HG03108 (cell line): ENCODE measurements around the gene FGF12.

ENCODE experiments used
- ATAC-seq: cut with Tn5 transposase; IDR thresholded peaks from one replicate; pipeline ENCODE4 v1.9.1; 2021; ENCODE audit warnings: moderate library complexity; ENCODE audit not compliant: unreplicated experiment

Gene FGF12

DNA sequence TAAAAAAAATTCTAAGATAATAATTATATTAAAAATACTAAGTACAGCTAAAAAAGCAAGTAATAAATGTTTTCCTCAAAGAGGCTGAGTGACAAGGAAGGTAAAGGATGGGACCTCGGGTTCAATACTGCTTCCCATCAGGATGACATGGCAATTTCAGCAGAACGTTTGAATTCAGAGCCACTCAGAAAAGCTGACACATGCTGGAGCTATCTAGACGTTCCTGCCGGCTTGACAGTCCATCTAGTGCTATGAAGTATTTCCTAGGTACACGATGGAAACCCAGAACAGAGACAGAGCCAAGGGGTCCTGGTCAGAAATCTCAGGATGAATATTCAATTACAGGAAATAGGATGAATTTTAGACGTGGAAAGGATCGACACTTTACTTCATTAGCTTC is 361.8 kb downstream of the FGF12 start:
- no peak for ATAC-seq

DNA sequence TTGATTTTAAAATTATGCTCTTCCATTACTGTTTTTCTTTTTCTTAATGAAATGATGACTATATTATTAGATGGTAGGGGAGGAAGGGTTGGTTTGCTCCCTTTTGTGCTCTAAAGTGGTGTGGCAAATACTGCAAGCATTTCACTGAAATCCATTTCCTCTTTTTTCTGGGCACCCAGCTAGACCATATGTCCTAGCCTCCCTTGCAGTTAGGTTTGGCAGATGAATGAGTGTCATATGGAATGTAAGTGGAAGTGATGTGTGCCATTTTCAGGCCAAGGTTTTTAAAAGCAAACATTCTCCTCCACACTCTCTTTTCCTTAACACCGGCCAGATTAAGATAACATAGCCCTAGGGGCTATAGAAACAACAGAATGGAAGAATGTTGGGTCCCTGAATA is 363.0 kb downstream of the FGF12 start:
- no peak for ATAC-seq

DNA sequence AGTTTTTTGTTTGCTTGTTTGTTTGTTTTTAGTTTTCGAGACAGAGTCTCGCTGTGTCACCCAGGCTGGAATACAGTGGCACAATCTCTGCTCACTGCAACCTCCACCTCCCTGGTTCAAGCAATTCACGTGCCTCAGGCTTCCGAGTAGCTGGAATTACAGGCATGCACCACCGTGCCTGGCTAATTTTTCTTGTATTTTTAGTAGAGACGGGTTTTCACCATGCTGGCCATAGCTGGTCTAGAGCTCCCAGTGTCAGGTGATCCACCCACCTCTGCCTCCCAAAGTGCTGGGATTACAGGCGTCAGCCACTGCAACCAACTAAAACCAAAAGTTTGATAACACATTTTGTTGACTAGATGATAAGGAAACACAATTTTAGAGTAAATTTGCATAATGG is 372.7 kb downstream of the FGF12 start:
- no peak for ATAC-seq

DNA sequence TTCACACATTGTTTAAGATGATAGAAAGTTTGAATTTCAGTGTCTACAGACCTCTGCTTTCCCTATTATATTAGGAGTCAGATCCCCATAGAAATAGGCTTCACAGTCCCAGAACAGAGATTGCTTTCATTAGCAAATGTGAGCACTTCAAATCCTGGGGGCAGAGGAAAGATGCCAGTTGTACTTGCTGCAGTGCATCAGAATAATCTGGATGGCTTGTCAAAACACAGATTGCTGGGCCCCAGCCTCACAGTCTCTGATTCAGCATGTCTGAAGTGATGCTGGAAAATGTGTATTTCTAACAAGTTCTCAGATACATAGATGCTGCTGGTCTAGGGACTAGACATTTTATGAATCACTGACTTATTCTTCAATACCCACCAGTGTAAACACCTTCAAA is 375.2 kb downstream of the FGF12 start:
- ATAC-seq, result no peak

DNA sequence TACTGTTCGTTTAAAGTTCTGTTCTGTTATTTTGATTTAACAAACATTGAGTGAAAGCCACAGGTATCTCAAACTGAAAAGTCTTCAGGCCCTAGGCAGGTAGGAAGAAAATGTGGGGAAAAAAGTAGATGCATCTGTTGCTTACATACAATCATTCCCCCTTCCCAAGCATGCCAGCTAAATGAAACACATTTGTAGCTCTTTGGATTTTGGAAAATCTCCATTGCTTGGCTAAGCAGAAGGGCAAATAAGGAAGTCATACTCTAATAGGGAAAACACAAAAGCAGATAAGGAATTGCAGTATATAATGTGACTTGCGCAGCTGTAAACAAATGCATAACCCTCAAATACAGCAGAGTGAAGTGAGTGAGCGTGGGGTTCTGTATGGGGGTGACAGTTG is 375.9 kb downstream of the FGF12 start:
- ATAC-seq, result no peak

DNA sequence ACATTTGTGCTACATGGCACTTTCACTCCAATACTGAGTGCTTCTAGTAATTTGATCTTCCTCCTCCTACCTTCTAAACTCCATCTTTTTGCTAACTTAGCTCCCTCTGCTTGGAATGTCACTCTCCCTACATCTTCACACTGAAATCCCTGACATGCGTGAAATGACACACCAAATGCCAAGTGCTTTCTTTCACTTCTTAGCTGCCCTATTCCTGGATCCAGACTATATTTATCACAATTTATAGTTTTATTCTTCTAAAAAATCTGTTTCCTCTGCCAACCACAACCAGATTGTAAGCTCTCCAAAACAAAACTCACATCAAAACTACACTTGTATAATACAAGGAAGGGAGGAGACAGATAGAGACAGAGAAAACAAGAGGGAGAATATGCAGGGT is 387.3 kb downstream of the FGF12 start:
- ATAC-seq, result no peak

DNA sequence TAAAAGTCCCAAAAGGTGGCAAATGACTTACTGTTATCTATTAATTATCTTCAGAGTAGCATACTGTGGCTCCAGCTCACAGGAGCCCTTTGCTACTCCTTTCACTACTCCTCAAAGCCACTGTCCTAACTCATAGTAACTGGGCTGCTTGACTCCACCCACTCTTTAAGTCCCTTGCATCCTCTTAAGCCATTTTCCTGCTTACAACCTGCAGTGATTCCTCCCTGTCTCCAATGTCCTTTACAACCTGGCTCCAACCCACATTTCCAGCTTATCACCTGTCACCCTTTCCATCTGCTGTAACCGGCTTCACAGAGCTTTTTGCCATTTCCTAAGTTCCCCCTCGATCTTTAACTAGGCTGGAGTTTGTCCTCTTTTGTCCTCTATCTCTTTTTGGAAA is 388.1 kb downstream of the FGF12 start:
- ATAC-seq, result no peak

DNA sequence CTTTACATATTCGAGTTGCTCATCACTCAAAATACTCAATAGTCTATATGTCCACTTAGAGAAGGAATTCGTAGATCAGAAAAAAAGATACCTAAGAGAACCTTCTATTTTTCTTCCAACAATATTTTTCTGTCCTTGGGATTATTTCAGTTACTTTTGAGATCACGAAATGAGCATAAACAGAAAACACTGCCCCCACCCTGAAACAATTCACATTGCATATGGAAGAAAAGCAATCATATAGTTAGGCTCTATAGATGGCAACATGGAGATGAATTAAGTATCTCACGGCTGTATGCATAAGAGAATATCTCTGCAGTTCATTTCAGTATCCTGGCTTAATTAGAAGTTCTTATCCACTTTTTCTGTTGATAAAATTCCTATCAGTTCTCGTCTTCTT is 391.1 kb downstream of the FGF12 start:
- ATAC-seq, result no peak

DNA sequence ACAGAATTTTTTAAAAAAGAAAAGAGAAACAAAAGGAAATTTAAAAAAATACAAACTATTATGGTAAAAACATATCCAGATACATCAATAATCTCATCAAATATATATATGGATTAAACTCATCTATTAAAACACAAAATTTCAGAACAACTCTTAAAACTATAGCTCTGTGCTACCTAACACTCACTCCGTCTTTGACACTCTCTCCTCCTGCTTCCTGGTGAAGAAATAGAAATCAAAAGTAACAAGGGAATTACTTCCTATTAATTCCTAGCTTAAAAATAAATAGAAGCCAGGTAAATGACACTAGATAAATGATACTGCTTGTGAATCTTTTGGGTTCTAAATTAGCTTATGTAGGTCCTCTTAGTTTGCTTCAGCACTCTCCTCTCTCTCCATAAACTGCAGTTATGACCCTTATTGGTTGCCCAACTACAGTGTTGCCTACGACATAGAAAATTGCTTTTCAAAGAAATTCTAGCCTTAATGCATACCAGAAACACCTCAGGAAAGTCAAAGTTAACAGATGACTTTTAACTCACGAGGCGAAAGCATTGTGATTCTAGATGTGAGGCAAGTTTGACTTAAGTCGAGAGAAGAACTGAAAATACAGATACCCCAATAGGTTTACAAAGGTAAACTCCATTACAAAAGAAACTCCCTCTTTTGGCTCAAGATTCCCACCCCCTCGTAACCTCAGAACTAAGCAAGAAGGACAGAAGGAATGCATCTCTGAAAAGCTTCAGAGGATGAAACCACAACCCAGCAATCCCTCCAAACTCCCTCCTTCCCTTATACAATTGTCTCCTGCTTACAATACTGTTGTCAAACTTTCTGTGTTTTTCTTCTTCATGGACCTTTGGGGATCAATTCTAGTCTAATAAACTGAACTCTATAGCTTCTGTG is 394.7 kb downstream of the FGF12 start:
- ATAC-seq, result no peak

DNA sequence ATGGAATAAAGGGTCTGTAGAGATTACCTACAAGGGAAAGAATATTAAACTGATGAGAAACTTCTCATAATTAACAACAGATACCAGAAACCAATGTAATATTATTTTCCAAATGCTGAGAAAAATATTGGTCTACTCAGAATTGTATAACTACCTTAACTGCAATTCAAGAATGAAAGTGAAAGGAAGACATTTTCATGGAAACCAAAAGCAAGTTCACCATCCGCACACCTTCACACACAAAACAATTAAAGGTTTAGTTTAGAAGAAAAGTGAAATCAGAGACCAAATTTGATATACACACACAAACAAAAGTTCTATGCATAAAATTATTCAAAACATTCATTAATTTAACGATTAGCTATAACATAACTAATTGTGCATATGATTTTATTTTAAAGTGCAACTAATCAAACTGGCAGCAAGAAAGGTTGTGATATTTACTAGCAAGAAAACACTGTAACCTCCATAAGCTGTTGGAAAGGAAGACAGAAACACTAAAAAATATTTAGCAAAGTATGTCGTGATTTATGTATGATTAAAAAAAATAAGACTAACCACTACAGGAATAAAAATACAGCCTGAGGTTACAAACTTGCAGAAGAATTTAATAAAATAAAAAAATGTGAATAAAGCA is 395.5 kb downstream of the FGF12 start:
- ATAC-seq, result peak; percentile 52

DNA sequence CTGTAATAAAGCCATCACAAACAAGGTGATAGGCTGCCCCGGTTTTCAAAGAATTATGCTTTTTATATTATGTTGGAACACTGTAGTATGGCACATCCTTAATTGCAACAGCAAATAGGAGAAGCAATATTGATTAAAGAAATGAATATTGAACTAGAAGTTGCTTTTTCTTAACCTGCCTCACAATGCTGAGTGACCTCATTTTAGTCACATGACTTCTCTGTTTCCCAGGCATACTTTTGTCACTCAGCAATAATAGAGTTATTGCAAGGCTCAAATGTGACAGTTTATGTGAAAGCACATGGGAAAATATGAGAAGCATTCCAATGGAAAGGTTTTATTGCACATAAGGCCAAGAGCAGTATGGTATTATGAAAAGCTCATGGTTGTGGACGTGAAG is 400.7 kb downstream of the FGF12 start:
- no peak for ATAC-seq

DNA sequence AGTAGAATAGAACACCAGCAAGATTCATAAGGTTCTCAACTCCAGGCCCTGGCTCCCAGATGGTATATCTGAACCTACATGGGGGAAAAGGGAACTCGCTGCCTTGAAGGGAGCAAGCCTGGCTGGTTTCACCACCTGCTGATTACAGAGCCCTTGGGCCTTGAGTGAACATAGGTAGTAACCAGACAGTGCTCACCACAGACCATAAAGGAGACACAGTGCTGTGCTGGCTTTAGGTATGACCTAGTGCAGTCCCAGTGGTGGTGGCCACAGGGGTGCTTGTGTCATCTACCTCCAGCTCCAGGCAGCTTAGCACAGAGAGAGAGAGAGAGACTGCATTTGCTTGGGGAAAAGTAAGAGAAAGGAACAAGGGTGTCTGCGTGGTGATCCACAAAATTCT is 409.8 kb downstream of the FGF12 start:
- ATAC-seq, result no peak

DNA sequence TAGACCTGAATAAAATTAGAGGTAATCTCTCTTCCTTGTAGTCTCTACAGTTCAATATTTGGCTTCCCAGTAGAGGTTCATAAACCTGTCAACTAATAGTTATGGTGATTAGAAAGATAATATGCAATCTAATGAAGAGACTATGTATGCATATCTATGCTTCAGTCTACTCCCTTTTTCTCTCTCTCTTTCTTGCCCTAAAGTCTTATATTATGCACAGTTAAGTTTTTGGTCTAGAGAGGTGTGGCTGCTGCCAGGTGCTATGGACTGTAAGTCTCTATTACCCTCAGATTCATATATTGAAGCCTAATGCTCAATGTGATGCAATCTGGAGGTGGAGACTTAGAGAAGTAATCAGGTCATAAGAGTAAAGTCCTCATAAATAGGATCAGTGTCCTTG is 413.7 kb downstream of the FGF12 start:
- ATAC-seq, result no peak

DNA sequence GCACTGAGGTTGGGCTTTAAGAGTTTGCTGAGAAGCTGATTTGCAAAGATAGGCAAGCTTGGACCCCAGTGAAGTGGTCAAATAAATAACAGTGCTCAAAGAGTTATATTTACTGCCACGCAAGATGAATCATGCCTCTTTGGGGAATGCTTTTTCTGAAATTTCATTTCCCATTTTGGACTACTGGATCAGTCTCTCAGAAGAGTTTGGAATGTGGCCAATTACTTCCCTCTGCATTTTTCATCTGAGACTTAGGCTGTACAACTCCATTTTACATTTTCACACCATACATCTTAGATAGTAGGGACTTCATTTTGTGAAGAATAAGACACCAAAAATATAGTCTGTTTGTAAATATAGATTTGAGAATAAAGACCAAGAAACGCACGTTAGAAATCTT is 419.7 kb downstream of the FGF12 start:
- ATAC-seq, result no peak

DNA sequence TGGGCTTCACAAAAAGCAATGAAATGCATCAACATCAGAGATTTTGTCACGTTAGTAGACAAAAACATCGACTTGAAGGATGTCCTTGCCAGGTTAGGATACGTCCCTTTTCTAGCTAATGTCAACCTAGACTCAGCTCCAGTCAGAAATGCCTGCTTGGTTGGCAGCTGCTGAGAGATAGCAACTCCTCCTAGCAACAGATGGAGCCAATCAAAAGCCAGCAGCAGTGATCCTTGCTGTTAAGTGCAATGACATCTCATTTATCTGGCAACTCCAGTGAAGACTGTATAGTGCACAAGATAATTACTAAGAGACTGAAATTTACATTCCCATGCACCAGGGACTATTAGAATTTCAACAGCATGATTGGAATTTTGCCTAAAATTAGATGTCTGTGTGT is 424.1 kb downstream of the FGF12 start:
- ATAC-seq, result no peak

DNA sequence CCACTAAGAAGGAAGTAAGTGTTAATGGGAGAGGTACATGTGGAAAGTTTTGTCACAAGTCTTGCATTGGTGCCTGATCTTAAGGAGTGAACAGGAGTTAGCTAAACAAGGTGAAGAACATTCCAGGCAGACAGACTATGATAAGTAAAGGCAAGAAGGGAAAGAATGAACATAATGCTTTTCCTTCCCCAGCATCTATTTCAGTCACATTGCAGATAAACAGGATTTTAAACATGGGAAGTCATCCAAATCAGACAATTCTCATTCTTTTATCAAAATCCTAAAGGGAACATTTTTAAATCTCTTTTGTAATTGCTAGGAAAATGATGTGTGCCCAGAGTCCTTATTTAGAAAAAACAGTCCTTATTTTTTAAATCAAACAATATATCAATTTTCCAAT is 424.6 kb downstream of the FGF12 start:
- no peak for ATAC-seq

DNA sequence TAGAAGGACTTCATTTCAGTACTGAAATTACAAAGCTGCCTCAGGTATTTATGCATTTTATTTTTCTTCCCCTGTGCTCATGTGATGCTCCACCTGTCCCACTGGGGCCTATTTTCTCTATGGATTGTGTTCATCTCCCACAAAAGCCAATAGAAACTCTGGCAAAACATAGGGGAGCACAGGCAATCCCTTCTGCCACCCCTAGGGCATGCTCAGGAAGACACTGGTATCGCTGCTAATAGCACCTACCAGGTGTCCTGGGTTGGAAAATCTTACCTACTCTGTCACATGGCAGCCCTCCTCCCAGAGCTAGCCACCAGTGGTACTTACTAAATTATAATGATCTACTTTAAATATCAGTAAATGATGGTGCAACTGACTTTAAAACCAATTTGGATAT is 427.4 kb downstream of the FGF12 start:
- ATAC-seq, result no peak

DNA sequence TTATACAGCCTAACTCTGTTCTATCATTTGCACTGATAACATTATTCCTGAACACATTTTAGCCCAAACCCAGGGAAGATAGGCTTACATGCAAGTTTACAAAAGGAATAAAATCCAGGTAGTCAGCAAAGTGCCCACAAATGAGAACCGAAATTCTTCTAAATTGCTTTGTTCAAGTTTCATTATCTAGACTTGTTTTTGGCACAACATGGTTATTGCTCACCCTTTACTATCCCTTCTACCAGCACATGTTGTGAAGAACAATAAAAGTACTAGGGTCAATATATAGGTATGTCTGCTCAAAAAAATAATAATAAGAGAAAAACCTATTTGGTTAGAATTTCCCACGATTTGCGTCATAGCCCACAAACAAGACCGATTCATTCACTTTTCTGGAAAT is 430.5 kb downstream of the FGF12 start:
- no peak for ATAC-seq

DNA sequence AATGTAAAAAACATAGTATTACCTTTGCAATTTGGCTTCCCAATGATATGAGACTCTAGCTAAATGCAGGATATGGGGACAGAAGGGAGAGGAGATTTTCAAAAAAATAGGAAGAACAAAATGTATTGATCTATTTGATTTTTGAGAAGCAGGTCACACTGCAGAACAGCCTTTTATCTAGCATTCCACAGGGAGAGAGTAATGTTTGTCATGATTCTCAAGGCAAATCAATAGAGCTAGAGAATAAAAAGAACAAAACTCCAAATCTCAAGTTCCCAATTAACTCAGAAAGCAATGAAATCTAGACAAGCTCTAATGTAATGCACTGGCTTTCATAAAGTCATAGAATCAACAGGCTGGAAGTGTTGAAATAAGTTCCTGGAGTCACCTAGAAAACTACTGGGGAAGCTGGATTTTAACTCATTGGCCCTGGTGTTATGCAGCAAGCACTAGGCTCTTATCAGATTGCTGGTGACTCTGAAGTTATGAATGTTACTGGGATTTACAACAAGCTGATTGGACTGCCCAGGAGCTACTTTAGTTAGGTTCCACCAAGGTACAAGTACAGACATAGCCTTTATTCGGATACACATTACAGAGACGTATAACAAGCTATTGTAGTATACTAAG is 442.8 kb downstream of the FGF12 start:
- no peak for ATAC-seq

DNA sequence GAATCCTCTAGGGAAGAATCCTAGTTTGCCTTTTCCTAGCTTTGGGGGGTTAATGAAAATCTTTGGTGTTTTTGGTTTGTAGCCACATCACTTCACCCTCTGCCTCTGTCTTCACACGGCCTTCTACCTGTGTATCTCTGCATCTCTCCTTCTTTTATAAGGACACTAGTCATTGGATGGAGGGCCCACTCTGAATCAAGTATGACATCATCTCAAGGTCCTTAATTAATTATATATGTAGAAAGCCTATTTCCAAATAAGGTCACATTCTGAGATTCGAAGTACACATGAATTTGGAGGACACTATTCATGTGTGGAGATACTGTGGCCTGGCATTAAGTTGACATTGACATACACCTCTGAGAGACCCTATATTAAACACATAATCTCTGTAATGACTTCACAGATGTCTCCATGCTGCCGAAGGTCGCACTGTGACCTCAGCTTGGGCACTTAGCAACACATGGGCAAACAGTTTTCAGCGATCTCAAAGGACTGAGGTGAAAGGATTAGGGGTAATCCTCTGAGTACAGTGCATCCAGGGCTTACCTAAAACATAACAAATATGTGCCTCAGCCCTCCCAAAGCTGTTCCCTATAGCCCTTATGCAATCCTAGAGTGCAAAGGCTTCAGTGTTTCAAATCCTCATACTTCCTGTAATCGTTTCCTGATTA is 446.0 kb downstream of the FGF12 start:
- no peak for ATAC-seq

DNA sequence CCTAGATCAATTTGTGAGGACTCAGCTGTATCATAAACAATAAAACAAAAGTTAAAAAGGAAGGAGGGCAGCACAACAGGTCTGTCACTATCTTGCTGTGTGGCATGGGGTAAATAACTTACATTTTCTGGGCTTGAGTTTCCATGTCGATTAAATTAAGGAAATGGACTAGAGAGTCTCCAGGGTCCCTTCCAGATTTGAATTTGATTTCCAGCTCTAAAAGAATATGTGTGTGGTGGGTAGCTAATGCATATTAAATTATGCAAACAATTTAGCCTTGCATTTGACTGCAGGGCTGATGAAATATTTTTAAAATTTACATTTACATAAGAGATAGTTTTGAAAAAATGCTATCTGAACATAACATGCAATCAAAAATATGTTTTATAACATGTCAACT is 447.7 kb downstream of the FGF12 start:
- ATAC-seq, result no peak

DNA sequence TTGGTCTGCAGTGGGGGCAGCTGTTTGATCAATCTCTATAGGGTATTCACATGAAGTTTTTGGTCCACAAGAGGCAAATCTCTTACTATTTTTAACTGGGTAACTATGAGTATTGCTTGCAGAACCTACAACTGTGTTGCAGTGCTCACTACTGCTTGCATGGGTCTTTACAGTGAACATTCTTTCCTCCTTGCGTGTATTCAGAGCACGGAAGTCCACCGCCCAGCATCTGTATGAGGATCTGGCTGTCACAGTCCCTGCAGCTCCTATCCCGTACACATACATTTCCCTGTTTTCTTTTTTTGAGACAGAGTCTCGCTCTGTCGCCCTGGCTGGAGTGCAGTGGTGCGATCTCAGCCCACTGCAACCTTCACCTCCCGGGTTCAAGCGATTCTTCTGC is 449.9 kb downstream of the FGF12 start:
- no peak for ATAC-seq
